ENCODE results near the gene PDSS2. TPM values are rescaled to one million over a fixed set of nuclear protein-coding genes. Genes with fewer than 3 reads are reported as not detected.

PDSS2 gene
- total and polyA plus RNA-seq, 4 donors = 6.6 to 19.8 (median 15.6) TPM

DNA sequence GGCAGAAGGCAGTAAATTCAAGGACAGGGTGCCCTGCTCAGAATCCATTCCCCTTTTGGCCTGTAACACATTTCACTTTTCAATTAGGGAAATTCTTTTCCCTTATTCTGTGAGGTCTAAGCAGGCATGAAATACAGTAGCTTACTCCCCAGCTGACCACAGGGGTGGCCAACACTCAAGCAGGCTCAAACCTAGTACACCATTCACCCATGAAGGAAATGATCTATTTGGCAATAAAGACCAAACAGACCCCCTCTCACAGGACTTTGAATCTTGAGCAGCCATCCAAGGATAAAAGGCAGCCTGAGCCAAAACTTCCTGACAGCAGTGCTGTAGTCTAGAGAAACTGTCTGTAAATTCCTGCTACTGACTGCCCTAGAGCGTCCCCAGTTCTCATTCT lies 17.7 kb downstream of the PDSS2 start:
- 95 to 97% methylated on average over 1 of the region's 1 CpG for WGBS, 2 donors
- DNase-seq = no peak

DNA sequence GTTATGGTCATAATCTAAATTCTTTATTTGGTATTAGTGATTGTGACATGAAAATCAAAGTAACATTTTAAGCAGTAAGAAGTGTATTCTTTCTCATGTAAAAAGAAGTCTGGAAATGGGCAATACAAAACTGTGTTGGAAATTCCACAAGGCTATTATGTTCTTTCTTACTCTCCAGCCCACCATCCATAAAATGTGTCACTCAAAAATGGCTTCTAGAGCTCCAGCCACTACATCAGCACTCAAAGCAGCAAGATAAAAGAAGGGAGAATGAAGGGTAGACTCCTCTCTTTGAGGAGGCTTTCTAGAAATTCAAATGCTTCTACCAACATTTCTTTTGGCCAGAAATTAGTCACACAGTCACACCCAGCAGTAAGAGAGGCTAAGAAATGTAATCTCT lies 18.4 kb downstream of the PDSS2 start:
- Histone ChIP-seq H3K27me3 (ENCODE audit: control insufficient read depth in 3 of 3, insufficient read depth in 3 of 3, low read length in 2 of 3) (no peaks in the 10 kb centered on the region), H3K9ac (ENCODE audit: insufficient read depth in 1 of 2, low read length in 2 of 2) (no peak overlapping the region), H3K4me3 (no peak overlapping the region), H3K4me1 (ENCODE audit: control insufficient read depth in 5 of 5, insufficient read depth in 5 of 5, low read length in 5 of 5) (peaks cover 0 to 10% (median 0%) of the 10 kb centered on the region in 5 donors), H3K27ac (ENCODE audit: low read depth in 1 of 2, low read length in 1 of 2) (no peak overlapping the region), H3K9me3 (ENCODE audit: control insufficient read depth in 4 of 4, insufficient read depth in 3 of 4, low read length in 3 of 4) (no peaks in the 10 kb centered on the region), H3K36me3 (ENCODE audit: control insufficient read depth in 4 of 4, insufficient read depth in 4 of 4, low read length in 4 of 4) (peaks cover 0 to 2% (median 0%) of the 10 kb centered on the region in 4 donors)
- DNase-seq (no peak), ATAC-seq (ENCODE audit: insufficient read depth, low FRiP score) (no peak)
- TF ChIP-seq, protein P1, sequence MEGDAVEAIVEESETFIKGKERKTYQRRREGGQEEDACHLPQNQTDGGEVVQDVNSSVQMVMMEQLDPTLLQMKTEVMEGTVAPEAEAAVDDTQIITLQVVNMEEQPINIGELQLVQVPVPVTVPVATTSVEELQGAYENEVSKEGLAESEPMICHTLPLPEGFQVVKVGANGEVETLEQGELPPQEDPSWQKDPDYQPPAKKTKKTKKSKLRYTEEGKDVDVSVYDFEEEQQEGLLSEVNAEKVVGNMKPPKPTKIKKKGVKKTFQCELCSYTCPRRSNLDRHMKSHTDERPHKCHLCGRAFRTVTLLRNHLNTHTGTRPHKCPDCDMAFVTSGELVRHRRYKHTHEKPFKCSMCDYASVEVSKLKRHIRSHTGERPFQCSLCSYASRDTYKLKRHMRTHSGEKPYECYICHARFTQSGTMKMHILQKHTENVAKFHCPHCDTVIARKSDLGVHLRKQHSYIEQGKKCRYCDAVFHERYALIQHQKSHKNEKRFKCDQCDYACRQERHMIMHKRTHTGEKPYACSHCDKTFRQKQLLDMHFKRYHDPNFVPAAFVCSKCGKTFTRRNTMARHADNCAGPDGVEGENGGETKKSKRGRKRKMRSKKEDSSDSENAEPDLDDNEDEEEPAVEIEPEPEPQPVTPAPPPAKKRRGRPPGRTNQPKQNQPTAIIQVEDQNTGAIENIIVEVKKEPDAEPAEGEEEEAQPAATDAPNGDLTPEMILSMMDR (IDR thresholded peaks at IDR 0.05; ENCODE audit: control extremely low read depth, extremely low read depth) = no peak

More for the DNA sequence above, 17.7 kb downstream of the PDSS2 start:
- Histone ChIP-seq H3K36me3 (ENCODE audit: control insufficient read depth in 4 of 4, insufficient read depth in 4 of 4, low read length in 4 of 4) (peaks cover 0 to 2% (median 0%) of the 10 kb centered on the region in 4 donors), H3K27me3 (ENCODE audit: control insufficient read depth in 3 of 3, insufficient read depth in 3 of 3, low read length in 2 of 3) (no peaks in the 10 kb centered on the region), H3K9ac (ENCODE audit: insufficient read depth in 1 of 2, low read length in 2 of 2) (no peak overlapping the region), H3K4me3 (no peak overlapping the region), H3K9me3 (ENCODE audit: control insufficient read depth in 4 of 4, insufficient read depth in 3 of 4, low read length in 3 of 4) (no peaks in the 10 kb centered on the region), H3K27ac (ENCODE audit: low read depth in 1 of 2, low read length in 1 of 2) (no peak overlapping the region), H3K4me1 (ENCODE audit: control insufficient read depth in 5 of 5, insufficient read depth in 5 of 5, low read length in 5 of 5) (peaks cover 0 to 10% (median 0%) of the 10 kb centered on the region in 5 donors)
- TF ChIP-seq, protein P1 (IDR thresholded peaks at IDR 0.05; ENCODE audit: control extremely low read depth, extremely low read depth) = no peak
- no peak for ATAC-seq (ENCODE audit: insufficient read depth, low FRiP score)

DNA sequence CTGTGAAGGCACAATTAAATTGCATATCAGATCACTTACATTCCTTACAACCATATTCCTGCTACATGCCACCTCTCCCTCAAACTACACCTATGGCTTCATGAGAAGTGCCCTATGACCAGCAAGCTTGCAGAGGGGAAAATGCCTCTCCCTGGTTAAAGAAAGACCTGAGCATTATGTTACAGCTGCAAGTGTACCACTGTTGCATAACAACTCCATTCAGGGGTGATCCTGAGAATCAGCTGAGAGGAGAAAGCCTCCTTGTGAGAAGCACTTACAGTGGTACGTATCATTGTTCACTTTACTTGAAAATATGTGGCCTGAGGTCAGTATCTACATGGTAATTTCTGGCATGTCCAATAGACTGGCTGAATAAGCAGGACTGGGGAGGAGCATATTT lies 20.0 kb downstream of the PDSS2 start:
- TF ChIP-seq, protein P1 (IDR thresholded peaks at IDR 0.05; ENCODE audit: control extremely low read depth, extremely low read depth) = no peak
- 1 to 55% methylated on average over 1 of the region's 1 CpG for WGBS, 2 donors
- H3K27me3 ChIP-seq (ENCODE audit: control insufficient read depth in 3 of 3, insufficient read depth in 3 of 3, low read length in 2 of 3) = no peaks in the 10 kb centered on the region
- H3K4me3 ChIP-seq = no peak overlapping the region
- H3K9me3 ChIP-seq (ENCODE audit: control insufficient read depth in 4 of 4, insufficient read depth in 3 of 4, low read length in 3 of 4) = no peaks in the 10 kb centered on the region
- peaks cover 0 to 10% (median 0%) of the 10 kb centered on the region in 5 donors for H3K4me1 ChIP-seq (ENCODE audit: control insufficient read depth in 5 of 5, insufficient read depth in 5 of 5, low read length in 5 of 5)
- H3K9ac ChIP-seq (ENCODE audit: insufficient read depth in 1 of 2, low read length in 2 of 2) = no peak overlapping the region
- peaks cover 0 to 2% (median 0%) of the 10 kb centered on the region in 4 donors for H3K36me3 ChIP-seq (ENCODE audit: control insufficient read depth in 4 of 4, insufficient read depth in 4 of 4, low read length in 4 of 4)
- no peak for ATAC-seq (ENCODE audit: insufficient read depth, low FRiP score)
- no peak for DNase-seq
- H3K27ac ChIP-seq (ENCODE audit: low read depth in 1 of 2, low read length in 1 of 2) = no peak overlapping the region

DNA sequence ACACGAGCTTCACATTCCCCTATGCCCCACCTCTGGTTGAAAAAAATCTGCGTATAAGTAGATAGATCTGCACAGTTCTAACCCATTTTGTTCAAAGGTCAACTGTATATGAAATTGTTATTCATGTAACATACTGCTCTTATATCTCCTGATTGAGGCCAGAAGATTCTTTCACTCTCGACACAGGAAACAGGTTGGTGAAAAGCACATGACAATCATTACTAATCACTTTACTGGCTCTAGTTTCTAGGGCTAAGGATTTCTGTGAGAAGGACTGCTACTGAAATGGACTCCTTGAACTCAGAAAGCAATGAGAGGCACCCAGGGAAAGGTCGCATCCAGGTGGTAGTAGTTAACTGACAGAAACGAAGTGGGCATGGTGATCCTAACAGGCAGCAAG lies 21.7 kb downstream of the PDSS2 start:
- H3K27ac ChIP-seq (ENCODE audit: low read depth in 1 of 2, low read length in 1 of 2) = no peak overlapping the region
- H3K4me3 ChIP-seq = no peak overlapping the region
- no peak overlapping the region for H3K9ac ChIP-seq (ENCODE audit: insufficient read depth in 1 of 2, low read length in 2 of 2)
- no peaks in the 10 kb centered on the region for H3K9me3 ChIP-seq (ENCODE audit: control insufficient read depth in 4 of 4, insufficient read depth in 3 of 4, low read length in 3 of 4)
- DNase-seq (no peak), ATAC-seq (ENCODE audit: insufficient read depth, low FRiP score) (no peak)
- H3K4me1 ChIP-seq (ENCODE audit: control insufficient read depth in 5 of 5, insufficient read depth in 5 of 5, low read length in 5 of 5) = peaks cover 0 to 4% (median 0%) of the 10 kb centered on the region in 5 donors
- H3K36me3 ChIP-seq (ENCODE audit: control insufficient read depth in 4 of 4, insufficient read depth in 4 of 4, low read length in 4 of 4) = peaks cover 0 to 2% (median 0%) of the 10 kb centered on the region in 4 donors
- WGBS, 2 donors = 87 to 89% methylated on average over 5 of the region's 5 CpGs
- TF ChIP-seq, protein P1 (IDR thresholded peaks at IDR 0.05; ENCODE audit: control extremely low read depth, extremely low read depth) = no peak
- H3K27me3 ChIP-seq (ENCODE audit: control insufficient read depth in 3 of 3, insufficient read depth in 3 of 3, low read length in 2 of 3) = no peaks in the 10 kb centered on the region

All from lung (tissue), 12 donors.